CD1c-positive myeloid dendritic cell (primary cell): ENCODE results near the gene KDM6B.
A peak's percentile ranks its signal among the peaks of the same experiment; 100 is the strongest.
"Not testable (repeated sequence)": the region's sequence is repeated elsewhere in the genome, so short reads cannot be mapped to it uniquely, and the experiment has no call there.

Source experiments
- DNase-seq: peaks from one replicate; pipeline ENCODE4 v3.0.0-alpha.2; 2016; ENCODE audit errors: extremely low spot score

Gene KDM6B

DNA sequence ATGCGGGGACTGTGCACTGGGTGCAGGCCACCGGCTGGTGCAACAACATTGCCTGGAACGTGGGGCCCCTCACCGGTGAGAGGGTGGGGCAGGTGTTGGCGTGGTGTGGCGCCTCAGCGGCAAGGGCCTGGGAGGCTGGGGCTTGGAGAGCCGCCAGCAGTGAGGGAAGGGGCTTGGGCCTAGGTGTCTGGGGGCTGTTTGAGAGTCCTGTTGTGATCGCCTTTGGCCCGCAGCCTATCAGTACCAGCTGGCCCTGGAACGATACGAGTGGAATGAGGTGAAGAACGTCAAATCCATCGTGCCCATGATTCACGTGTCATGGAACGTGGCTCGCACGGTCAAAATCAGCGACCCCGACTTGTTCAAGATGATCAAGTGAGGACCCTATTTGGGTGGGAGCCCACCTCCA lies 18.2 kb downstream of the KDM6B start:
- no peak for DNase-seq

- no peak for DNase-seq
These were observed 19.1 kb downstream of the KDM6B start for GRCh38 chr17:7852919-7853690.

GRCh38 chr17:7853691-7854038 lies 19.6 kb downstream of the KDM6B start:
- DNase-seq = no peak

GRCh38 chr17:7854078-7854777 lies 20.2 kb downstream of the KDM6B start:
- DNase-seq = no peak

- no peak for DNase-seq
These were observed 21.0 kb downstream of the KDM6B start, which contains the start of gene TMEM88 for GRCh38 chr17:7854851-7855659. TSS of gene TMEM88 (plus strand) at chr17:7855066. CDS start at chr17:7855075, 9 bp downstream.

DNA sequence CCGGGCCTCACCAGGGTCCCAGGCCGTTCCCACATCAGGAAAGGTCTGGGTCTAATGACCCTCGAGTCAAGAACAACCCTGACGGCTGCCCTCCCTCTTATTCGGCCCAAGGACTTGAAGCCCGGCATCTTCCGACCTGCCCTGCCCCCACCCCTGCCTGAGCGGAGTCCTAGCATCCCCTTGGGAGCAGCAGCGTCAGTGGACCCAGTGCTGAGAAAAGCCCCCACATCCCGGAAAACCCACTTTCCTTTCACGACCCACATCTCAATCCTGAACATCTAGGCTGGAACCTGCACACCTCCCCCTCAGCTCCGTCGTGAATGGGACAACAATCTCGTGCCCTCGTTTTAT lies 21.6 kb downstream of the KDM6B start:
- no peak for DNase-seq

DNA sequence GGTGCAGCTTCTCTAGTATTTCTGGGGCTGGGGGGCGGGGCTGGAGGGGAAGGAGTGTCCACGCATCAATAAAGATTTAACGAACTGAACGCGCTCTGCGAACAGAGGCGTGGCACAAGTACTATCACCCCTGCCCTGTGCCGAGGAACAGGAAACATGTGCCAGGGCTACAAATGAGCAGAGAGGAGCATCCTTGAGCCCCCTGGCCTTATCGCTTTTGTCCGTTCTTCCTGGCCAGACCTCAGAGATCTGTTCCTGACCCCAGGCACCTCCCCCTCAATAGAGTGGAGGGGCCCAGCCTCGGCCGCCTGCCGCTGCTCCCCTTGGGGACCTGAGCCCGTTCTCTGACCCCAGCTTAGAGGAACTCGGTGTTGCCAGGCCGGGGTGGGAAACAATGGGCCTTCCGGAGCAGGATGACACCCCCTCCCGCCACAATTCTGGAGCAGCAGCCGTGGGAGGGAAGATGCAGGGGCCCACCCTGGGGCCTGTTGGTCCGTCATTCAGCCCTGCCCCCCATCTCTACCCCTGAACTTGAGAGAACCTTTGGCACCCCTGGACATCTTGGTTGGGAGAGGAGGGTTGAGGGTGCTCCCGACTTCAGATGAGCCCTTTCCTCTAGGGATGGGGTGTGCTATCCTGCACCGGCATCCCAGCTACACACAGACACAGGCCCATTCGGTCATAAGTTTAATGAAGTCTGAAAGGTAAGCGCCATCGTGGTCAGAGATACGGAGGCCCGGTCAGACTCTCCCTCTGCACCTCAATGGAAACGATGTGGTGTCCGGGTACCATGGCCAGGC lies 22.2 kb downstream of the KDM6B start:
- peak; percentile 53 for DNase-seq

GRCh38 chr17:7856811-7857712 lies 23.0 kb downstream of the KDM6B start, which contains the start of gene NAA38:
TSS of gene NAA38 (minus strand) at chr17:7857559. CDS start at chr17:7857463, 96 bp downstream.
- DNase-seq = peak; percentile 99

GRCh38 chr17:7857713-7858521 lies 23.9 kb downstream of the KDM6B start, which contains the start of gene CYB5D1:
TSS of gene CYB5D1 (plus strand) at chr17:7858003. CDS start at chr17:7858135, 132 bp downstream.
- peak; percentile 94 for DNase-seq

- DNase-seq = no peak
These were observed 24.4 kb downstream of the KDM6B start for GRCh38 chr17:7858522-7858810.

DNA sequence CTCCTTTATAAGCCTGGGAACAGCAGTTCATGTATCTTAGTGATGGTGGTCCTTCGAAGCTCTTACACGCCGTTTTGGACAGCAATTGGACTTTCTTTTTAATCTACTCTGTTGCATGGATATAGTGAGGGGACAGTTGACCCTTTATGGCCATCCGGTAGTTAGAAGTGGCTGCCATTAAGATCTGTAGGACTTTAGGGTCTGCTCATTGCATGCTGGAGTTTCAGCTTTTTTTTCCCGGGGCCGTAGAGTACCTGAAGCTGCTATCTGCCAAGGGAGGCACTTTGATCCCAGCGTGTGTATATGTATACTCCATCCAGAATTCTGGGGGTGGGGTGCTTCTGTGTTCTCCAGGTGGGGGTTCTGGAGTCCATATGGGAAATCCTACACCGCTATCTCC lies 25.0 kb downstream of the KDM6B start:
- DNase-seq = no peak

- DNase-seq = peak; percentile 58
These were observed 28.8 kb downstream of the KDM6B start for GRCh38 chr17:7862692-7863437.

DNA sequence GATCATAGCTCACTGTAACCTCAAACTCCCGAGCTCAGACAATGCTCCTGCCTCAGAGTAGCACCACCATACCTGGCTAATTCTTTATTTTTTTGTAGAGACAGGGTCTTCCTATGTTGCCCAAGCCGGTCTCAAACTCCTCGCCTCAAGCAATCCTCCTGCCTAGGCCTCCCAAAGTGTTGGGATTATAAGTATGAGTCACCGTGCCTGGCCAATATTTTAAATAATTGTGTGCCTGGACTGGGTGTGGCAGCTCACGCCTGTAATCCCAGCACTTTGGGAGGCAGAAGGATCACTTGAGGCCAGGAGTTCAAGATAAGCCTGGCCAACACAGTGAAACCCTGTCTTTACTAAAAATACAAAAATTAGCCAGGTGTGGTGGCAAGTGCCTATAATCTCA lies 30.4 kb downstream of the KDM6B start:
- DNase-seq = not testable (repeated sequence)

- no peak for DNase-seq
These were observed 31.1 kb downstream of the KDM6B start for GRCh38 chr17:7864995-7865650.

- DNase-seq = peak; percentile 12
These were observed 33.9 kb downstream of the KDM6B start for GRCh38 chr17:7867881-7868329.

DNA sequence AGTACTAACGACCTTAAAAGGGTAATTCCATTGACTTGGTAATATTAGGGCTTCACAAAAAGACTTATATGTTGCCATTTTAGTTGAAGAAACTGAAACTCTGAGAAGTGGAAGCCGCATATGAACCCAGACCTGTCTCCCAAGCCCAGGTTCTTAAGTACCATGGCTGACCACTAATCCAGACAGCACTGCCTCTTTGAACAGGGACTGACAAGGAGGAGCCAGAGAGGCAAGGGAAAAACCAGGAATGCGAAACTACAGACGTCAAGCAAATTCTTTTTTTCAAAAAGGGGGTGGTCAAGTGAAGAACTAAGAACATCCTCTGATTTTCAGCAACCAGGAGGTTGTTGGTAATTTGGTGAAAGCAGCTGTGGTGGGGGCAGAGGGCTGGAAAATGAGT lies 39.0 kb downstream of the KDM6B start:
- no peak for DNase-seq

DNA sequence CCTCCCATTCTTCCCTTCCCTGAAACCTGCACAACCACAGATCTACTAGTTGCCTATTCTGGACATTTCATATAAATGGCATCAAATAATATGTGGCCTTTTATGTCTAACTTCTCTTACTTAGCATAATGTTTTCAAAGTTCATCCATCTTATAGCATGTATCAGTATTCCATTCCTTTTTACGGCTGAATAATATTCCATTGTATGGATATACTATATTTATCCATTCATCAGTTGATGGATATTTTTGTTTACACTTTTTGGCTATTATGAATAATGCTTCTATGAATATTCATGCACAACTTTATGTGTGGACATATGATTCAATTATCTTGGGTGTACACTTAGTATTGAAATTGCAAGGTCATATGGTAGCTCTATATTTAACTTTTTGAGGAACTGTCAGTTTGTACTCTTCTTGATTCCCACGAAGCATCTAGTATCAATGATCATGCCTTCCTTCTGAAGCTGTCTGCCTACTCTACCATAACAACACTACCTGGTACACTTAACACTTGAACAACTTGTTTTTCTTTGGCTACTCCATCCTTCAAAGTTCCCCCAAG lies 41.9 kb downstream of the KDM6B start:
- DNase-seq = no peak

DNA sequence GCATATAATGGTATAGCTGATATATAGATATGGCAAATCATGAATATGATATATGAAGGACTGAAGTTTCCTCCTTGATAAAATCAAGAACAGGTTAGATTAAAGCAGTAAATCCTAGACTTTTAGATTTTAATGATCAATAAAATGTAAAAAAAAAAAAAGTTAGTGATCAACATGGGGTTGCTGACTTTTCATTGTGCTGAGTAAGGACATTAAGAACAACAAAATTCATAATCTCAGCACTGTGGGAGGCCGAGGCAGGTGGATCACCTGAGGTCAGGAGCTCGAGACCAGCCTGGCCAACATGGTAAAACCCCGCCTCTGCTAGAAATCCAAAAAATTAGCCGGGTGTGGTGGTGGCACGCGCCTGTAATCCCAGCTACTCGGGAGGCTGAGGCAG lies 44.2 kb downstream of the KDM6B start:
- no peak for DNase-seq
